Lower lobe of right lung (tissue), 2 donors: Measurements from ENCODE around the gene ALDOC. TPM values are rescaled to one million over a fixed set of nuclear protein-coding genes. Genes with fewer than 3 reads are reported as not detected.

Experiments
- ATAC-seq, 2 donors: fragments of 200-7000 bp; cut with Tn5 transposase; one replicate each; pipeline ENCODE4 v1.9.1; 2020 to 2022; ENCODE audit warnings: mild to moderate bottlenecking in 2 of 2, moderate library complexity in 2 of 2
- DNase-seq: peaks from one replicate; pipeline ENCODE4 v3.0.0-alpha.2; 2020
- H3K27ac ChIP-seq: fragments of 200-600 bp; one replicate; pipeline ENCODE4 v1.8.0; 2022
- H3K27me3 ChIP-seq: fragments of 200-600 bp; one replicate; pipeline ENCODE4 v1.8.0; 2022; ENCODE audit warnings: low read depth
- H3K36me3 ChIP-seq: fragments of 200-600 bp; one replicate; pipeline ENCODE4 v1.8.0; 2022; ENCODE audit warnings: mild to moderate bottlenecking
- H3K4me1 ChIP-seq: fragments of 200-600 bp; one replicate; pipeline ENCODE4 v1.8.0; 2022
- H3K4me3 ChIP-seq: fragments of 200-600 bp; one replicate; pipeline ENCODE4 v1.8.0; 2022; ENCODE audit warnings: mild to moderate bottlenecking
- H3K9me3 ChIP-seq: fragments of 200-600 bp; one replicate; pipeline ENCODE4 v1.8.0; 2022
- intact Hi-C: fragments of 100-400 bp; cut with DNase I; formaldehyde crosslinking; loops from one replicate; pipeline ENCODE4 v1.11.0; 2022
- total RNA-seq: library from RNA; stranded (reverse); fragmentation: NEBNext Ultra II Directional; extraction: Animal tissue kit (Norgen Biotek cat#: 25700); gene quantifications from one replicate; pipeline ENCODE4 v1.2.1, GENCODE V29; 2021
- TF ChIP-seq, protein P1 (sequence below): fragments of 200-600 bp; IDR thresholded peaks from one replicate; pipeline ENCODE4 v1.8.0; 2022; ENCODE audit warnings: antibody characterized with exemption, mild to moderate bottlenecking
- donor health status: DM: no; HTN: yes; CAD: no; lungs with severe emphysema.

ALDOC gene
- total RNA-seq, 1 donor from 2014 or later = 11.6 TPM

GRCh38 chr17:28555022-28555421 is 21.7 kb downstream of the ALDOC start:
- H3K4me1 ChIP-seq = peaks cover 26% of the 10 kb centered on the region
- no peak overlapping the region for H3K4me3 ChIP-seq
- DNase-seq (no peak), ATAC-seq (no peak)
- intact Hi-C loops = no loop called here
- no peak overlapping the region for H3K27ac ChIP-seq
- peaks cover 65% of the 10 kb centered on the region for H3K36me3 ChIP-seq
- no peaks in the 10 kb centered on the region for H3K27me3 ChIP-seq
- H3K9me3 ChIP-seq = no peaks in the 10 kb centered on the region
- TF ChIP-seq, protein P1, sequence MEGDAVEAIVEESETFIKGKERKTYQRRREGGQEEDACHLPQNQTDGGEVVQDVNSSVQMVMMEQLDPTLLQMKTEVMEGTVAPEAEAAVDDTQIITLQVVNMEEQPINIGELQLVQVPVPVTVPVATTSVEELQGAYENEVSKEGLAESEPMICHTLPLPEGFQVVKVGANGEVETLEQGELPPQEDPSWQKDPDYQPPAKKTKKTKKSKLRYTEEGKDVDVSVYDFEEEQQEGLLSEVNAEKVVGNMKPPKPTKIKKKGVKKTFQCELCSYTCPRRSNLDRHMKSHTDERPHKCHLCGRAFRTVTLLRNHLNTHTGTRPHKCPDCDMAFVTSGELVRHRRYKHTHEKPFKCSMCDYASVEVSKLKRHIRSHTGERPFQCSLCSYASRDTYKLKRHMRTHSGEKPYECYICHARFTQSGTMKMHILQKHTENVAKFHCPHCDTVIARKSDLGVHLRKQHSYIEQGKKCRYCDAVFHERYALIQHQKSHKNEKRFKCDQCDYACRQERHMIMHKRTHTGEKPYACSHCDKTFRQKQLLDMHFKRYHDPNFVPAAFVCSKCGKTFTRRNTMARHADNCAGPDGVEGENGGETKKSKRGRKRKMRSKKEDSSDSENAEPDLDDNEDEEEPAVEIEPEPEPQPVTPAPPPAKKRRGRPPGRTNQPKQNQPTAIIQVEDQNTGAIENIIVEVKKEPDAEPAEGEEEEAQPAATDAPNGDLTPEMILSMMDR = no peak

DNA sequence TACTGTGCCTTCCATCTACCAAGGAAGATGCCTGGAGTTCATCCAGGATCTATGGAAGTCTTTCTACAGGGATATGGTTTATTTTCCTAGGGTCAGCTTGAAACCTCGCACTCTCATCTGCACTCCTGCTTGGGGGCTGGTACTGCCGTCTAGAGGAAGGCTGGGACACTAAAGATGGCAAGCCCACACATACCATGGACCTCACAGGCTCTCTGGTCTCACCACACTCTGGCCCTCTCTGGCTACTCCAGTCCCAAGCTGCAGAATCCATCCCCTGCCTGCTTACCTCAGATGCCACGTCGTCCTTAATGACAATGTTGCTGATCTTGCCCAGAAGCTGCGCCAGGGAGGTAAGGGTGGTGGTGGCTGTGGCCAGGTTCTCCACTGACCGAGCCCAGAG is 22.1 kb downstream of the ALDOC start:
- H3K4me1 ChIP-seq = peaks cover 30% of the 10 kb centered on the region
- ATAC-seq (no peak), DNase-seq (no peak)
- H3K9me3 ChIP-seq = no peaks in the 10 kb centered on the region
- H3K27ac ChIP-seq = no peak overlapping the region
- H3K27me3 ChIP-seq = no peaks in the 10 kb centered on the region
- peaks cover 61% of the 10 kb centered on the region for H3K36me3 ChIP-seq
- TF ChIP-seq, protein P1 = no peak
- H3K4me3 ChIP-seq = no peak overlapping the region
- intact Hi-C loops = no loop called here

GRCh38 chr17:28553000-28553505 is 23.6 kb downstream of the ALDOC start:
- H3K27ac ChIP-seq = no peak overlapping the region
- H3K9me3 ChIP-seq = no peaks in the 10 kb centered on the region
- peaks cover 40% of the 10 kb centered on the region for H3K4me1 ChIP-seq
- ATAC-seq = no peak
- H3K4me3 ChIP-seq = peak overlapping the region; percentile 87
- DNase-seq = no peak
- TF ChIP-seq, protein P1 = no peak
- H3K27me3 ChIP-seq = no peaks in the 10 kb centered on the region
- intact Hi-C loops = no loop called here
- peaks cover 46% of the 10 kb centered on the region for H3K36me3 ChIP-seq

GRCh38 chr17:28552176-28552999 is 24.3 kb downstream of the ALDOC start, which contains the start of gene UNC119:
Gene UNC119, minus strand, starts transcription at chr17:28552624. Its CDS starts 67 bp downstream, at chr17:28552557.
- TF ChIP-seq, protein P1 = no peak
- DNase-seq (peak; percentile 88), ATAC-seq (peak; percentile 94 to 96)
- peaks cover 41% of the 10 kb centered on the region for H3K36me3 ChIP-seq
- peaks cover 43% of the 10 kb centered on the region for H3K4me1 ChIP-seq
- H3K4me3 ChIP-seq = peak within 1 kb of the TSS; percentile 87
- no peaks in the 10 kb centered on the region for H3K9me3 ChIP-seq
- H3K27ac ChIP-seq = peak within 1 kb of the TSS; percentile 71
- no peaks in the 10 kb centered on the region for H3K27me3 ChIP-seq
- intact Hi-C loops = no loop called here

DNA sequence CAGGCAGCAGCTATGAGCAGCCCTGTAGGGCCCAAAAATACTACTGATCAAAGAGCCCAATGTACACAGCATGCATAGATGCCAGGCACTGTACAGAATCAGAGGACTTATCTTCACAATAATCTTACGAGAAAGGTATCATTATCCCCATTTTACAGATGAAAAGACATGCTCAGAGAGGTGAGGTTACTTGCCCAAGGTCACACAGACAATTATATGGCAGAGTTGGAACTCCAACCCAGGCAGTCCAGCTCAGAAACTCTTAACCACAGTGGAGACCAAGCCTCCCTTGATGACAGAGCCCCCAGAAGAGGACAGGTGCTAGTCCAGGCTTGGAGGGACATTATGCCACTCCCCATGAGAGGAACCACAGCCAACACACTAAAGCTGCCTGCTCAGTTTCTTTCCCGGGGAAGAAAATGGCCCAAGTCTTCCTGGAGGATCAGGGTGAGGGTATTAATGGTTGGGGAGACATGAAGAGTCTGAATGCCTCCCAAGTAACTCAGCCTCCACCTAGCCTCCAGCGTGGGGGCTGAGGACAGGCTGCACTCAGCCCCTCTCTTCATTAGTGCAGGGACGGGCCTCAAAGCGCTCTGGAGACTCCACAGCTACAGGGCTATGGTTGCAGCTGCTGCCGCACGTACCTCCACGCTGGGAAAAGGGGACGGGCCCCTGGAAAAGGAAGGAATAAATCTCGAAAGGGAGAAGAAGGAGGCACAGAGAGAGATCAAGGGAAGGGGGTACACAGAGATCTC is 25.1 kb downstream of the ALDOC start:
- H3K4me1 ChIP-seq = peaks cover 43% of the 10 kb centered on the region
- TF ChIP-seq, protein P1 = no peak
- peak overlapping the region; percentile 87 for H3K4me3 ChIP-seq
- DNase-seq (no peak), ATAC-seq (peak; percentile 2 to 11)
- peaks cover 41% of the 10 kb centered on the region for H3K36me3 ChIP-seq
- intact Hi-C loops = no loop called here
- H3K27ac ChIP-seq = peak overlapping the region; percentile 71
- no peaks in the 10 kb centered on the region for H3K9me3 ChIP-seq
- no peaks in the 10 kb centered on the region for H3K27me3 ChIP-seq
